ENCODE results near the gene DUSP22. TPM values are rescaled to one million over a fixed set of nuclear protein-coding genes. Genes with fewer than 3 reads are reported as not detected.

Gene DUSP22
- total RNA-seq, 1 experiment from 2014 or later, result 34.8 TPM

- no peak for ATAC-seq
- CTCF ChIA-PET, result no interaction called here
- peaks cover 6% of the 10 kb centered on the region for H3K27me3 ChIP-seq (ENCODE audit: control insufficient read depth, insufficient read depth, low read length)
Observed at GRCh38 chr6:378090-378957, 86.0 kb downstream of the DUSP22 start.

GRCh38 chr6:378958-379409, 86.7 kb downstream of the DUSP22 start:
- intact Hi-C loops (cut with micrococcal nuclease; ENCODE audit: unreplicated experiment) (no loop called here), in situ Hi-C loops (cut with HindIII; ENCODE audit: low pct_unique_long_range_greater_than_20kb, low sequenced_read_pairs) (no loop called here)
- no peak overlapping the region for H3K4me3 ChIP-seq (ENCODE audit: low read depth in 2 of 2, low read length in 2 of 2)
- H3K27me3 ChIP-seq (ENCODE audit: control insufficient read depth, insufficient read depth, low read length), result peaks cover 5% of the 10 kb centered on the region
- no peak for TF ChIP-seq SIN3A (IDR thresholded peaks at IDR 0.05; ENCODE audit: borderline replicate concordance, insufficient read depth, low read depth, low read length)
- TF ChIP-seq, protein P1, sequence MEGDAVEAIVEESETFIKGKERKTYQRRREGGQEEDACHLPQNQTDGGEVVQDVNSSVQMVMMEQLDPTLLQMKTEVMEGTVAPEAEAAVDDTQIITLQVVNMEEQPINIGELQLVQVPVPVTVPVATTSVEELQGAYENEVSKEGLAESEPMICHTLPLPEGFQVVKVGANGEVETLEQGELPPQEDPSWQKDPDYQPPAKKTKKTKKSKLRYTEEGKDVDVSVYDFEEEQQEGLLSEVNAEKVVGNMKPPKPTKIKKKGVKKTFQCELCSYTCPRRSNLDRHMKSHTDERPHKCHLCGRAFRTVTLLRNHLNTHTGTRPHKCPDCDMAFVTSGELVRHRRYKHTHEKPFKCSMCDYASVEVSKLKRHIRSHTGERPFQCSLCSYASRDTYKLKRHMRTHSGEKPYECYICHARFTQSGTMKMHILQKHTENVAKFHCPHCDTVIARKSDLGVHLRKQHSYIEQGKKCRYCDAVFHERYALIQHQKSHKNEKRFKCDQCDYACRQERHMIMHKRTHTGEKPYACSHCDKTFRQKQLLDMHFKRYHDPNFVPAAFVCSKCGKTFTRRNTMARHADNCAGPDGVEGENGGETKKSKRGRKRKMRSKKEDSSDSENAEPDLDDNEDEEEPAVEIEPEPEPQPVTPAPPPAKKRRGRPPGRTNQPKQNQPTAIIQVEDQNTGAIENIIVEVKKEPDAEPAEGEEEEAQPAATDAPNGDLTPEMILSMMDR (IDR thresholded peaks at IDR 0.05), result no peak
- no peak for TF ChIP-seq TCF7L2 (IDR thresholded peaks at IDR 0.05; ENCODE audit: low read depth, low read length)
- TF ChIP-seq, protein P2, sequence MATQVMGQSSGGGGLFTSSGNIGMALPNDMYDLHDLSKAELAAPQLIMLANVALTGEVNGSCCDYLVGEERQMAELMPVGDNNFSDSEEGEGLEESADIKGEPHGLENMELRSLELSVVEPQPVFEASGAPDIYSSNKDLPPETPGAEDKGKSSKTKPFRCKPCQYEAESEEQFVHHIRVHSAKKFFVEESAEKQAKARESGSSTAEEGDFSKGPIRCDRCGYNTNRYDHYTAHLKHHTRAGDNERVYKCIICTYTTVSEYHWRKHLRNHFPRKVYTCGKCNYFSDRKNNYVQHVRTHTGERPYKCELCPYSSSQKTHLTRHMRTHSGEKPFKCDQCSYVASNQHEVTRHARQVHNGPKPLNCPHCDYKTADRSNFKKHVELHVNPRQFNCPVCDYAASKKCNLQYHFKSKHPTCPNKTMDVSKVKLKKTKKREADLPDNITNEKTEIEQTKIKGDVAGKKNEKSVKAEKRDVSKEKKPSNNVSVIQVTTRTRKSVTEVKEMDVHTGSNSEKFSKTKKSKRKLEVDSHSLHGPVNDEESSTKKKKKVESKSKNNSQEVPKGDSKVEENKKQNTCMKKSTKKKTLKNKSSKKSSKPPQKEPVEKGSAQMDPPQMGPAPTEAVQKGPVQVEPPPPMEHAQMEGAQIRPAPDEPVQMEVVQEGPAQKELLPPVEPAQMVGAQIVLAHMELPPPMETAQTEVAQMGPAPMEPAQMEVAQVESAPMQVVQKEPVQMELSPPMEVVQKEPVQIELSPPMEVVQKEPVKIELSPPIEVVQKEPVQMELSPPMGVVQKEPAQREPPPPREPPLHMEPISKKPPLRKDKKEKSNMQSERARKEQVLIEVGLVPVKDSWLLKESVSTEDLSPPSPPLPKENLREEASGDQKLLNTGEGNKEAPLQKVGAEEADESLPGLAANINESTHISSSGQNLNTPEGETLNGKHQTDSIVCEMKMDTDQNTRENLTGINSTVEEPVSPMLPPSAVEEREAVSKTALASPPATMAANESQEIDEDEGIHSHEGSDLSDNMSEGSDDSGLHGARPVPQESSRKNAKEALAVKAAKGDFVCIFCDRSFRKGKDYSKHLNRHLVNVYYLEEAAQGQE (IDR thresholded peaks at IDR 0.05; ENCODE audit: insufficient read depth in 1 of 2, low read depth in 2 of 2, low read length in 1 of 2), result no peak
- TF ChIP-seq POLR2AphosphoS5 (IDR thresholded peaks at IDR 0.05; ENCODE audit: low read depth, low read length), result no peak
- ChIA-PET POLR2A (interaction anchor here (0.7 kb wide), 1 partner anchor 192 kb away, joined by 4 read pairs; no protein-coding TSS in a partner anchor), CTCF (no interaction called here)
- H3K27ac ChIP-seq (ENCODE audit: low read length), result no peak overlapping the region
- no peaks in the 10 kb centered on the region for H3K4me1 ChIP-seq (ENCODE audit: control insufficient read depth, insufficient read depth, low read length)
- no TSS peak for BruUV-seq (replicated peaks)
- no peaks in the 10 kb centered on the region for H3K9me3 ChIP-seq (ENCODE audit: control insufficient read depth, insufficient read depth, low read depth, low read length)
- no peak for DNase-seq (ENCODE audit: low read depth, low spot score)
- no peaks in the 10 kb centered on the region for H3K36me3 ChIP-seq (ENCODE audit: control insufficient read depth, insufficient read depth, low read length)
- ATAC-seq, result no peak

More at GRCh38 chr6:378090-378957, 86.0 kb downstream of the DUSP22 start:
- no peak for DNase-seq (ENCODE audit: low read depth, low spot score)
- no peak overlapping the region for H3K27ac ChIP-seq (ENCODE audit: low read length)
- no peaks in the 10 kb centered on the region for H3K4me1 ChIP-seq (ENCODE audit: control insufficient read depth, insufficient read depth, low read length)
- no peaks in the 10 kb centered on the region for H3K36me3 ChIP-seq (ENCODE audit: control insufficient read depth, insufficient read depth, low read length)
- no TSS peak for BruUV-seq (replicated peaks)
- no peak for TF ChIP-seq TCF7L2 (IDR thresholded peaks at IDR 0.05; ENCODE audit: low read depth, low read length)
- TF ChIP-seq, protein P2 (IDR thresholded peaks at IDR 0.05; ENCODE audit: insufficient read depth in 1 of 2, low read depth in 2 of 2, low read length in 1 of 2), result no peak
- TF ChIP-seq POLR2AphosphoS5 (IDR thresholded peaks at IDR 0.05; ENCODE audit: low read depth, low read length), result no peak
- TF ChIP-seq, protein P1 (IDR thresholded peaks at IDR 0.05), result no peak
- TF ChIP-seq SIN3A (IDR thresholded peaks at IDR 0.05; ENCODE audit: borderline replicate concordance, insufficient read depth, low read depth, low read length), result no peak
- intact Hi-C loops (cut with micrococcal nuclease; ENCODE audit: unreplicated experiment) (no loop called here), in situ Hi-C loops (cut with HindIII; ENCODE audit: low pct_unique_long_range_greater_than_20kb, low sequenced_read_pairs) (no loop called here)
- POLR2A ChIA-PET, result no interaction called here
- H3K4me3 ChIP-seq (ENCODE audit: low read depth in 2 of 2, low read length in 2 of 2), result no peak overlapping the region
- H3K9me3 ChIP-seq (ENCODE audit: control insufficient read depth, insufficient read depth, low read depth, low read length), result no peaks in the 10 kb centered on the region
